Lung (tissue), 5 donors: Measurements from ENCODE around the gene RPS29. TPM values are rescaled to one million over a fixed set of nuclear protein-coding genes. Genes with fewer than 3 reads are reported as not detected.

Experiments used
- polyA plus RNA-seq, 2 donors: library from polyadenylated mRNA; stranded (reverse); fragments of 200-250 nt; gene quantifications; one replicate each; pipeline ENCODE4 v1.2.1, GENCODE V29; 2013
- small RNA-seq: library from RNA; depleted of rRNA; stranded (forward); fragments of <200 nt; gene quantifications from one replicate; pipeline ENCODE3, GENCODE V24; 2014; ENCODE audit warnings: low replicate concordance
- total RNA-seq, 2 donors: library from RNA; depleted of rRNA in 1 of 2; stranded (reverse); fragments of >200 nt in 1 of 2; gene quantifications; one replicate each; pipeline ENCODE4 v1.2.1, GENCODE V29; 2014 to 2021
- donor health status: Bipolar disorder and iron deficiency.
- donor health status: healthy.
- donor health status: DM: yes; HTN: yes; CAD: no.

Gene RPS29
- total and polyA plus RNA-seq, 4 donors, result 413 to 3,240 (median 1,755) TPM

Small RNA genes lying within 50 kb of the gene (small RNA-seq; reads per million reads assigned to genes)
- gene AL139099.3, result not detected
- gene AL139099.4, result not detected
- gene RF00019, result not detected
- not detected for gene RNA5SP384

Other genes starting within 250 kb of the RPS29 start
- 10 to 100 TPM in 1 of 2 donors, 1 to 10 TPM in 1; 6.9 to 11.9 TPM for gene LRR1, start 12.6 kb upstream of the RPS29 start, total RNA-seq
- gene LRR1, start 12.6 kb upstream of the RPS29 start, polyA plus RNA-seq, result 1 to 10 TPM; 5.7 to 8.3 TPM
- 100 to 1,000 TPM; 117 to 158 TPM for gene RPL36AL, start 34.2 kb upstream of the RPS29 start, total RNA-seq
- gene RPL36AL, start 34.2 kb upstream of the RPS29 start, polyA plus RNA-seq, result 100 to 1,000 TPM; 343 to 729 TPM
- gene MGAT2, start 34.4 kb upstream of the RPS29 start, total RNA-seq, result 10 to 100 TPM; 26.8 to 44.2 TPM
- 10 to 100 TPM; 15.2 to 32.4 TPM for gene MGAT2, start 34.4 kb upstream of the RPS29 start, polyA plus RNA-seq
- gene DNAAF2, start 48.9 kb upstream of the RPS29 start, total RNA-seq, result 10 to 100 TPM; 11.7 to 12.3 TPM
- gene DNAAF2, start 48.9 kb upstream of the RPS29 start, polyA plus RNA-seq, result 1 to 10 TPM; 4.4 to 8.2 TPM
- gene POLE2, start 101.8 kb upstream of the RPS29 start, total RNA-seq, result 10 to 100 TPM in 1 of 2 donors, 1 to 10 TPM in 1; 2.8 to 15.6 TPM
- 1 to 10 TPM; 2.2 to 4.6 TPM for gene POLE2, start 101.8 kb upstream of the RPS29 start, polyA plus RNA-seq
- gene KLHDC1, start 106.7 kb upstream of the RPS29 start, total RNA-seq, result 10 to 100 TPM in 1 of 2 donors, 1 to 10 TPM in 1; 5.9 to 10.0 TPM
- 1 to 10 TPM in 1 of 2 donors, under 1 TPM in 1; 0.65 to 3.7 TPM for gene KLHDC1, start 106.7 kb upstream of the RPS29 start, polyA plus RNA-seq
- gene KLHDC2, start 181.8 kb upstream of the RPS29 start, total RNA-seq, result 100 to 1,000 TPM in 1 of 2 donors, 10 to 100 TPM in 1; 40.1 to 163 TPM
- 10 to 100 TPM; 27.4 to 33.9 TPM for gene KLHDC2, start 181.8 kb upstream of the RPS29 start, polyA plus RNA-seq